Lower lobe of right lung (tissue), 2 donors: ENCODE data around the gene EXD1. TPM values are rescaled to one million over a fixed set of nuclear protein-coding genes. Genes with fewer than 3 reads are reported as not detected.

Experiments used
- ATAC-seq, 2 donors: fragments of 200-7000 bp; cut with Tn5 transposase; one replicate each; pipeline ENCODE4 v1.9.1; 2020 to 2022; ENCODE audit warnings: mild to moderate bottlenecking in 2 of 2, moderate library complexity in 2 of 2
- DNase-seq: peaks from one replicate; pipeline ENCODE4 v3.0.0-alpha.2; 2020
- H3K27ac ChIP-seq: fragments of 200-600 bp; one replicate; pipeline ENCODE4 v1.8.0; 2022
- H3K27me3 ChIP-seq: fragments of 200-600 bp; one replicate; pipeline ENCODE4 v1.8.0; 2022; ENCODE audit warnings: low read depth
- H3K36me3 ChIP-seq: fragments of 200-600 bp; one replicate; pipeline ENCODE4 v1.8.0; 2022; ENCODE audit warnings: mild to moderate bottlenecking
- H3K4me1 ChIP-seq: fragments of 200-600 bp; one replicate; pipeline ENCODE4 v1.8.0; 2022
- H3K4me3 ChIP-seq: fragments of 200-600 bp; one replicate; pipeline ENCODE4 v1.8.0; 2022; ENCODE audit warnings: mild to moderate bottlenecking
- H3K9me3 ChIP-seq: fragments of 200-600 bp; one replicate; pipeline ENCODE4 v1.8.0; 2022
- CTCF ChIP-seq: fragments of 200-600 bp; IDR thresholded peaks from one replicate; pipeline ENCODE4 v1.8.0; 2022; ENCODE audit warnings: antibody characterized with exemption, mild to moderate bottlenecking
- intact Hi-C: fragments of 100-400 bp; cut with DNase I; formaldehyde crosslinking; loops from one replicate; pipeline ENCODE4 v1.11.0; 2022
- total RNA-seq: library from RNA; stranded (reverse); fragmentation: NEBNext Ultra II Directional; extraction: Animal tissue kit (Norgen Biotek cat#: 25700); gene quantifications from one replicate; pipeline ENCODE4 v1.2.1, GENCODE V29; 2021
- donor health status: DM: no; HTN: yes; CAD: no; lungs with severe emphysema.

Gene EXD1
- total RNA-seq, 1 donor from 2014 or later: not detected

DNA sequence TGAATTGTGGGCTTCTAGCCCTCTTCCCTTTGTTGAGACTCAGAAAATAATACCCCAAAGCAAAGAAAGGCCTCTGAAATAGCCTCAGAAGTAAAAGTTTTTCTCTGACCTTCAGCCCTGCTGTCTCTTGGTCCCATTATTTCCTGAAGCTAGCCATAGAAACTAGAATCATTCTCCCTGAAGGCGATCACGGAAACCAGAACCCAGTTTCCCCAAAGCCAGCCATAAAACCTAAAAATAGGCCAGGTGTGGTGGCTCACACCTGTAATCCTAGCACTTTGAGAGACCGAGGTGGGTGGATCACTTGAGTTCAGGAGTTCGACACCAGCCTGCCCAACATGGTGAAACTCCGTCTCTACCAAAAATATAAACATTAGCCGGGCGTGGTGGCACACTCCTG lies 27.2 kb downstream of the EXD1 start:
- no peak overlapping the region for H3K4me3 ChIP-seq
- H3K27ac ChIP-seq: no peak overlapping the region
- H3K36me3 ChIP-seq: no peaks in the 10 kb centered on the region
- intact Hi-C loops: no loop called here
- TF ChIP-seq CTCF: no peak
- no peak for DNase-seq
- H3K4me1 ChIP-seq: no peaks in the 10 kb centered on the region
- no peaks in the 10 kb centered on the region for H3K27me3 ChIP-seq
- ATAC-seq: no peak
- H3K9me3 ChIP-seq: no peaks in the 10 kb centered on the region

DNA sequence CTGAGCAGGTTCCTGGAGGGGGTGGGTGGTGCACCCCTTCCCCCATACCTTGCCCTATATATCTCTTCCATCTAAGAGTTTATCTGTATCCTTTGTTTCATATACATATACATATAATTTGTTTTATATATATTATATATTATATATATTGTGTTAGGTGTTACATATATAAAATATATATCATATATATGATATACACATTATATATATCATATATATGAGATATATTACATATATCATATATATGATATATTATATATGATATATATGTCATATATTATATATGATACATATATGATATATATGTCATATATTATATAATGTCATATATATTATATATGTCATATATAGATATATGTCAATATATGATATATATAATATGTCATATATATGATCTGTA lies 31.1 kb downstream of the EXD1 start:
- no peaks in the 10 kb centered on the region for H3K4me1 ChIP-seq
- no peak overlapping the region for H3K27ac ChIP-seq
- no peaks in the 10 kb centered on the region for H3K27me3 ChIP-seq
- ATAC-seq: no peak
- no peaks in the 10 kb centered on the region for H3K36me3 ChIP-seq
- TF ChIP-seq CTCF: no peak
- no peaks in the 10 kb centered on the region for H3K9me3 ChIP-seq
- H3K4me3 ChIP-seq: no peak overlapping the region
- intact Hi-C loops: no loop called here
- no peak for DNase-seq

- ATAC-seq (no peak), DNase-seq (no peak)
- intact Hi-C loops: no loop called here
- TF ChIP-seq CTCF: no peak
- Histone ChIP-seq H3K4me3 (no peak overlapping the region), H3K9me3 (no peaks in the 10 kb centered on the region), H3K27me3 (no peaks in the 10 kb centered on the region), H3K27ac (no peak overlapping the region), H3K4me1 (no peaks in the 10 kb centered on the region), H3K36me3 (no peaks in the 10 kb centered on the region)
These were observed 36.1 kb downstream of the EXD1 start for GRCh38 chr15:41194444-41194843.

DNA sequence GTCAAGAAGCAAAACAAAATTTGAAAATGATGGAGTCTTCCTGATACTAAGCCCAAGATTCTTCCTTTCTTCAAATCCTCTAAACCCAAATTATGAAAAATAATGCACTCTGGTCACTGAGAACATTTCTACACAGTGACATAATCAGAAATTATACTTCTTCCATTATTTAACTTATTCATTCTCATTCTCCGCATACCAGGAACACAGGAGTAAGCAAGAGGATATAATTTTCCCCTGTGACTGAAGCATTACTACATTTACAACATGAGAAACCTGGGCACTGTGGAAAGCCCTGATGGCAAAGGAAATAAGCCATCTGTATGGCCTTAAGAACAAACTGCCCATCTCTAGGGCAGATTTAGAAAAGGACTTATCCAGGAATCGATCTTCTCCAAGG lies 47.0 kb downstream of the EXD1 start:
- H3K36me3 ChIP-seq: no peaks in the 10 kb centered on the region
- no peaks in the 10 kb centered on the region for H3K9me3 ChIP-seq
- no peak for ATAC-seq
- H3K4me3 ChIP-seq: no peak overlapping the region
- TF ChIP-seq CTCF: no peak
- H3K27me3 ChIP-seq: no peaks in the 10 kb centered on the region
- no peak overlapping the region for H3K27ac ChIP-seq
- DNase-seq: no peak
- intact Hi-C loops: no loop called here
- H3K4me1 ChIP-seq: no peaks in the 10 kb centered on the region

DNA sequence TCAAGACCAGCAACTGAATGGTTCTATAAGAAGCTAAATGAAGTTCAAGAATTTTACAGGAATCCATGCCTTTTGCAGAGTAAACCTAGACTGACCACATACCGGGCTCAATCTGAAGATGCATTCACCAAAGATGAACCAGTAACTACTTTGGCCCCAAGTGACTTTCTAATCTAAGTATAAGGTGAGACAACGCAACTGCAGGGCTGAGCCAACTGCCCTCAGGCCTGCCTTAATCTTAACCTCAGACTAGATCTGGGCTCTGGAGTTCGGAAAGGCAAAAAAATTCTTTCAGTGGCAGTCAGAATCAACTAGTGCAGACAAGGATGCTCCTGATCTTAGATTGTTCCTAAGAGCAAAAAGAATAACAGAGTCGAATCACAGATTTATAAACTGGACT lies 48.3 kb downstream of the EXD1 start:
- Histone ChIP-seq H3K27me3 (no peaks in the 10 kb centered on the region), H3K9me3 (no peaks in the 10 kb centered on the region), H3K36me3 (no peaks in the 10 kb centered on the region), H3K4me3 (no peak overlapping the region), H3K4me1 (no peaks in the 10 kb centered on the region), H3K27ac (no peak overlapping the region)
- no peak for TF ChIP-seq CTCF
- no peak for DNase-seq
- ATAC-seq: no peak
- intact Hi-C loops: no loop called here

GRCh38 chr15:41180206-41180789 lies 50.3 kb downstream of the EXD1 start:
- ATAC-seq (no peak), DNase-seq (no peak)
- no peaks in the 10 kb centered on the region for H3K27me3 ChIP-seq
- no peak overlapping the region for H3K27ac ChIP-seq
- no peak overlapping the region for H3K4me3 ChIP-seq
- no peaks in the 10 kb centered on the region for H3K9me3 ChIP-seq
- H3K36me3 ChIP-seq: no peaks in the 10 kb centered on the region
- intact Hi-C loops: no loop called here
- H3K4me1 ChIP-seq: no peaks in the 10 kb centered on the region
- TF ChIP-seq CTCF: no peak
